Heart left ventricle (tissue), 13 donors: Measurements from ENCODE around the gene PTCD1.

Experiments
- POLR2A ChIP-seq, 2 donors: fragments of 450-650 bp; IDR thresholded peaks; one replicate each; pipeline ENCODE4 v1.6.1; 2017; ENCODE audit warnings: antibody characterized with exemption in 2 of 2, mild to moderate bottlenecking in 2 of 2, moderate library complexity in 2 of 2
- TF ChIP-seq, protein P1 (sequence below), 12 donors: fragments of 200-600 bp; sonication (generic) in 4 of 12; IDR thresholded peaks; one replicate each; pipeline versions ENCODE4 v1.5.0 to v1.8.0; 2018 to 2022; ENCODE audit warnings: antibody characterized with exemption in 12 of 12, mild to moderate bottlenecking in 5 of 12
- donor health status: ischemic (EF 13 %, LVEDD 7.1; RV severe dilation, severe dysfunction).
- donor health status: DM: no; HTN: yes; CAD: no.
- donor health status: DM: no; HTN: no; CAD: no.
- donor health status: ischemic (EF 25% LVEDD 6.9; RV normal size, moderate dysfunction).
- donor health status: ischemic (EF 25% LVEDD 5.7; RV mildly dilated, moderate dysfunction).
- donor health status: ischemic (EF 35%, LVEDD 5.7; RV mildly dilated, moderate dysfunction).
- donor health status: nonischemic (EF 11% LVEDD 7.7; RV severe dilation, severe dysfunction).
- donor health status: DM: yes; HTN: yes; CAD: no.
- donor health status: PGD.
- donor health status: ischemic (EF 29% LVEDD 5.4; RV normal size, mild dysfunction).
- donor health status: nonischemic (EF 23%, LVEDD 6.1; RV moderate dilation, normal function).

DNA sequence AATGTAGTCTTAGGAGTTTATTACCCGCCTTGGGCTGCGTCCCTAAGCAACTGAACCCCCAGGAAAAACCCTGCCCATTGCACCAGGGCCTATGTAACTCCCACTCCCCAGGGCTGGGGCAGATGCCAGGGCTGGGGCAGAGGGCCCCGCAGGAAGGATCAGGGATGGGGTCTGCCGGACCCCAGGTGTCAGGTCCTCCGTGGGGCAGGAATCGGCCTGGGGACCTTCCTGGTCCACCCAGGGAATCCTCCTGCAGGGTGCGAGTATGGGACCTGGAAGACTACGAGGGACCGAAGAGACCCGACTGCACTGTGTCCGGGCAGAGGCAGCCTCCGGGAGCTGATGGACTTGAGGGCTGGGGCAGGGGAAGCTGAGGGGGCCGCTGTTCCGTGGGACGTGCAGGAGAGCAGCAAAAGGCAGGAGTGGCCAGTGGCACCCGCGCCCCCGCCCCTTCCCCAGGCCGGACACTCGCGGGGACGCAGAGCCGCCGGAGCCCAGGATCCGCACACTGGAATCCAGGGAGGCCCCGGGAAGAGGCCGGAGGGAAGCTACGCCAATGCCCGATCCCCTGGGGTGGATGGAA lies 29.8 kb upstream of the PTCD1 start:
- TF ChIP-seq POLR2A (IDR thresholded peaks at IDR 0.05) = no peak
- TF ChIP-seq, protein P1, sequence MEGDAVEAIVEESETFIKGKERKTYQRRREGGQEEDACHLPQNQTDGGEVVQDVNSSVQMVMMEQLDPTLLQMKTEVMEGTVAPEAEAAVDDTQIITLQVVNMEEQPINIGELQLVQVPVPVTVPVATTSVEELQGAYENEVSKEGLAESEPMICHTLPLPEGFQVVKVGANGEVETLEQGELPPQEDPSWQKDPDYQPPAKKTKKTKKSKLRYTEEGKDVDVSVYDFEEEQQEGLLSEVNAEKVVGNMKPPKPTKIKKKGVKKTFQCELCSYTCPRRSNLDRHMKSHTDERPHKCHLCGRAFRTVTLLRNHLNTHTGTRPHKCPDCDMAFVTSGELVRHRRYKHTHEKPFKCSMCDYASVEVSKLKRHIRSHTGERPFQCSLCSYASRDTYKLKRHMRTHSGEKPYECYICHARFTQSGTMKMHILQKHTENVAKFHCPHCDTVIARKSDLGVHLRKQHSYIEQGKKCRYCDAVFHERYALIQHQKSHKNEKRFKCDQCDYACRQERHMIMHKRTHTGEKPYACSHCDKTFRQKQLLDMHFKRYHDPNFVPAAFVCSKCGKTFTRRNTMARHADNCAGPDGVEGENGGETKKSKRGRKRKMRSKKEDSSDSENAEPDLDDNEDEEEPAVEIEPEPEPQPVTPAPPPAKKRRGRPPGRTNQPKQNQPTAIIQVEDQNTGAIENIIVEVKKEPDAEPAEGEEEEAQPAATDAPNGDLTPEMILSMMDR (IDR thresholded peaks at IDR 0.05) = no peak
